Measurements from ENCODE around the gene TLL2. TPM values are rescaled to one million over a fixed set of nuclear protein-coding genes. Genes with fewer than 3 reads are reported as not detected.
A peak's percentile ranks its signal among the peaks of the same experiment; 100 is the strongest.

TLL2 gene
- total RNA-seq, 1 experiment from 2014 or later = 9.1 TPM

DNA sequence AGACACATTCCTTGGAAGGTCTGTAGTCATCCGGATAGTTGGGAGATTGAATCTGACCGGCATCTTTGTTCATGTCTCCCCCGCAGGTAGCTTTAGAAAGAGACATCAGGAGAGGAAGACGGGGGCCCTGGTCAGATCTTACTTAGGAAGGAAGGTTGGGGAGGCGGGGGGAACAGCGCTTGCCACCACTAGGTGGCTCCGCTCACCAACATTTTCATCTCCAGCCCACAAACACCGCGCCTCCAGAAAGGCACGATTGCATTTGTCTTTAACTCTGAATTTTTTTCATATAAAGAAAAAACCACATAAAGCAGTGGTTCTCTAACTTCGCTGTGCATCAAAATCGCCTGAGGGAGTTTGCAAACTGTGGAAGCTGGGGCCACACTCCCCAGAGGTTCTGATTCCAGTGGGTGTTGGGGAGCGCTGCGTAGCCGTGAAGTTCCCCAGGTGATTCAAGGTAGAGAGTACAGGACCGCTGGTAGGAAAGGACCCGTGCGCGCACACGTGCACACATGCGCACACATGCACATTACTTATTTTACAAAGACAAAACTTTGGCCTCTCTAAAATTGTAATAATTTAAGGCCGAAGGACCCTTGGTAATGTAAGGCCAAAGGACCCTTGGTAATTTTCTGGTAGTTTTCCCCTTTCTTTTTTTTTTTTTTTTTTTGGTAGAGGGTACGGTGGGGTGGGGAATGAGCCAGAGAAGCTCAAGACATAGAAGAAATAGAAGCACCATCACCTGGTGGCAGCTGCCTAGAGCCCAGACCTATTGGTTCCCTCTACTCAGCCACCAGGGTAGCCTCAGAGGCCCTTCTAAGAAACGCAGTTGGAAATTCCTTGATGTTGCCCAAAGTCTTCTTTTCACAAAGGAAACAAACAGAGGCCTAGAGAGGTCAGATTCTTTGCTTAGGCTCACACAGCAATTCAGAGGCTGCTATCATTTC lies 117.5 kb downstream of the TLL2 start:
- Mint-ChIP-seq H3K27me3 (ENCODE audit: low read depth) (no peaks in the 10 kb centered on the region), H3K36me3 (no peaks in the 10 kb centered on the region; the same call in 1 of the 2 replicates), H3K4me1 (peaks cover 24% of the 10 kb centered on the region), H3K9me3 (no peaks in the 10 kb centered on the region), H3K27ac (no peak overlapping the region), H3K4me3 (peak overlapping the region; percentile 62)
- ATAC-seq (peak; percentile 87), DNase-seq (ENCODE audit: low spot score) (peak; percentile 77)
- ChIA-PET POLR2A (no interaction called here), CTCF (interaction anchor here (0.5 to 4.5 kb wide), 33 partner anchors 9 to 625 kb away, joined by 3 to 169 read pairs (median 5); partner anchors contain the start of gene TLL2)
- TF ChIP-seq NR2C2 (CRISPR knock-in tag; IDR thresholded peaks at IDR 0.05) (no peak), JUN (CRISPR knock-in tag; IDR thresholded peaks at IDR 0.05) (no peak), CREB1 (CRISPR knock-in tag; IDR thresholded peaks at IDR 0.05) (no peak)
- TF ChIP-seq, protein P1, sequence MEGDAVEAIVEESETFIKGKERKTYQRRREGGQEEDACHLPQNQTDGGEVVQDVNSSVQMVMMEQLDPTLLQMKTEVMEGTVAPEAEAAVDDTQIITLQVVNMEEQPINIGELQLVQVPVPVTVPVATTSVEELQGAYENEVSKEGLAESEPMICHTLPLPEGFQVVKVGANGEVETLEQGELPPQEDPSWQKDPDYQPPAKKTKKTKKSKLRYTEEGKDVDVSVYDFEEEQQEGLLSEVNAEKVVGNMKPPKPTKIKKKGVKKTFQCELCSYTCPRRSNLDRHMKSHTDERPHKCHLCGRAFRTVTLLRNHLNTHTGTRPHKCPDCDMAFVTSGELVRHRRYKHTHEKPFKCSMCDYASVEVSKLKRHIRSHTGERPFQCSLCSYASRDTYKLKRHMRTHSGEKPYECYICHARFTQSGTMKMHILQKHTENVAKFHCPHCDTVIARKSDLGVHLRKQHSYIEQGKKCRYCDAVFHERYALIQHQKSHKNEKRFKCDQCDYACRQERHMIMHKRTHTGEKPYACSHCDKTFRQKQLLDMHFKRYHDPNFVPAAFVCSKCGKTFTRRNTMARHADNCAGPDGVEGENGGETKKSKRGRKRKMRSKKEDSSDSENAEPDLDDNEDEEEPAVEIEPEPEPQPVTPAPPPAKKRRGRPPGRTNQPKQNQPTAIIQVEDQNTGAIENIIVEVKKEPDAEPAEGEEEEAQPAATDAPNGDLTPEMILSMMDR (IDR thresholded peaks at IDR 0.05) = peak; percentile 82
- TF ChIP-seq, protein P2, sequence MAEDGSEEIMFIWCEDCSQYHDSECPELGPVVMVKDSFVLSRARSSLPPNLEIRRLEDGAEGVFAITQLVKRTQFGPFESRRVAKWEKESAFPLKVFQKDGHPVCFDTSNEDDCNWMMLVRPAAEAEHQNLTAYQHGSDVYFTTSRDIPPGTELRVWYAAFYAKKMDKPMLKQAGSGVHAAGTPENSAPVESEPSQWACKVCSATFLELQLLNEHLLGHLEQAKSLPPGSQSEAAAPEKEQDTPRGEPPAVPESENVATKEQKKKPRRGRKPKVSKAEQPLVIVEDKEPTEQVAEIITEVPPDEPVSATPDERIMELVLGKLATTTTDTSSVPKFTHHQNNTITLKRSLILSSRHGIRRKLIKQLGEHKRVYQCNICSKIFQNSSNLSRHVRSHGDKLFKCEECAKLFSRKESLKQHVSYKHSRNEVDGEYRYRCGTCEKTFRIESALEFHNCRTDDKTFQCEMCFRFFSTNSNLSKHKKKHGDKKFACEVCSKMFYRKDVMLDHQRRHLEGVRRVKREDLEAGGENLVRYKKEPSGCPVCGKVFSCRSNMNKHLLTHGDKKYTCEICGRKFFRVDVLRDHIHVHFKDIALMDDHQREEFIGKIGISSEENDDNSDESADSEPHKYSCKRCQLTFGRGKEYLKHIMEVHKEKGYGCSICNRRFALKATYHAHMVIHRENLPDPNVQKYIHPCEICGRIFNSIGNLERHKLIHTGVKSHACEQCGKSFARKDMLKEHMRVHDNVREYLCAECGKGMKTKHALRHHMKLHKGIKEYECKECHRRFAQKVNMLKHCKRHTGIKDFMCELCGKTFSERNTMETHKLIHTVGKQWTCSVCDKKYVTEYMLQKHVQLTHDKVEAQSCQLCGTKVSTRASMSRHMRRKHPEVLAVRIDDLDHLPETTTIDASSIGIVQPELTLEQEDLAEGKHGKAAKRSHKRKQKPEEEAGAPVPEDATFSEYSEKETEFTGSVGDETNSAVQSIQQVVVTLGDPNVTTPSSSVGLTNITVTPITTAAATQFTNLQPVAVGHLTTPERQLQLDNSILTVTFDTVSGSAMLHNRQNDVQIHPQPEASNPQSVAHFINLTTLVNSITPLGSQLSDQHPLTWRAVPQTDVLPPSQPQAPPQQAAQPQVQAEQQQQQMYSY (CRISPR knock-in tag; IDR thresholded peaks at IDR 0.05) = no peak
- TF ChIP-seq, protein P3, sequence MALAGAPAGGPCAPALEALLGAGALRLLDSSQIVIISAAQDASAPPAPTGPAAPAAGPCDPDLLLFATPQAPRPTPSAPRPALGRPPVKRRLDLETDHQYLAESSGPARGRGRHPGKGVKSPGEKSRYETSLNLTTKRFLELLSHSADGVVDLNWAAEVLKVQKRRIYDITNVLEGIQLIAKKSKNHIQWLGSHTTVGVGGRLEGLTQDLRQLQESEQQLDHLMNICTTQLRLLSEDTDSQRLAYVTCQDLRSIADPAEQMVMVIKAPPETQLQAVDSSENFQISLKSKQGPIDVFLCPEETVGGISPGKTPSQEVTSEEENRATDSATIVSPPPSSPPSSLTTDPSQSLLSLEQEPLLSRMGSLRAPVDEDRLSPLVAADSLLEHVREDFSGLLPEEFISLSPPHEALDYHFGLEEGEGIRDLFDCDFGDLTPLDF (CRISPR knock-in tag; IDR thresholded peaks at IDR 0.05) = no peak

DNA sequence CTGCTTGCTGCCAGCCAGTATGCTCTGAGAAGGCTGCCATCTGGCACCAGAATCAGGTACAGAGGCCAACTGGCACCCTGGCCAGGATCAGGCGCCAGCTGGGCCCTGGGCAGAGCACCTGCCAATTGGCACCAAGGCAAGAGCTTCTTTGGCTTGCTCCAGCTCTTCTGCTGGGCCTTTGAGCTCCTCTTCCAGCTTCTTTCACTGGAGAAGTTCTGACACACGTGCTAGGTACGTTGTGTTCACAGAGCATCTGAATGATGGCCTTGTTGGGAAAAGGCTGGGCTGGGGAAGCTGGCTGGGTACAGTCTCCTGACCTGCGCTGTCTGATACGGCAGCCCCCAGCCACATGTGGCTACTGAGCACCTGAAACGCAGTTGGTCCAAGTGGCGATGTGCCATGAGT lies 123.3 kb downstream of the TLL2 start:
- H3K27me3 Mint-ChIP-seq (ENCODE audit: low read depth) = no peaks in the 10 kb centered on the region
- no peak for DNase-seq (ENCODE audit: low spot score)
- ATAC-seq = no peak
- H3K36me3 Mint-ChIP-seq = no peaks in the 10 kb centered on the region; the same call in 1 of the 2 replicates
- H3K27ac Mint-ChIP-seq = no peak overlapping the region
- TF ChIP-seq, protein P4, sequence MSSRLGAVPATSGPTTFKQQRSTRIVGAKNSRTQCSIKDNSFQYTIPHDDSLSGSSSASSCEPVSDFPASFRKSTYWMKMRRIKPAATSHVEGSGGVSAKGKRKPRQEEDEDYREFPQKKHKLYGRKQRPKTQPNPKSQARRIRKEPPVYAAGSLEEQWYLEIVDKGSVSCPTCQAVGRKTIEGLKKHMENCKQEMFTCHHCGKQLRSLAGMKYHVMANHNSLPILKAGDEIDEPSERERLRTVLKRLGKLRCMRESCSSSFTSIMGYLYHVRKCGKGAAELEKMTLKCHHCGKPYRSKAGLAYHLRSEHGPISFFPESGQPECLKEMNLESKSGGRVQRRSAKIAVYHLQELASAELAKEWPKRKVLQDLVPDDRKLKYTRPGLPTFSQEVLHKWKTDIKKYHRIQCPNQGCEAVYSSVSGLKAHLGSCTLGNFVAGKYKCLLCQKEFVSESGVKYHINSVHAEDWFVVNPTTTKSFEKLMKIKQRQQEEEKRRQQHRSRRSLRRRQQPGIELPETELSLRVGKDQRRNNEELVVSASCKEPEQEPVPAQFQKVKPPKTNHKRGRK (CRISPR knock-in tag; IDR thresholded peaks at IDR 0.05; ENCODE audit: borderline replicate concordance) = no peak
- TF ChIP-seq JAZF1 (CRISPR knock-in tag; IDR thresholded peaks at IDR 0.05) = no peak
- TF ChIP-seq, protein P5, sequence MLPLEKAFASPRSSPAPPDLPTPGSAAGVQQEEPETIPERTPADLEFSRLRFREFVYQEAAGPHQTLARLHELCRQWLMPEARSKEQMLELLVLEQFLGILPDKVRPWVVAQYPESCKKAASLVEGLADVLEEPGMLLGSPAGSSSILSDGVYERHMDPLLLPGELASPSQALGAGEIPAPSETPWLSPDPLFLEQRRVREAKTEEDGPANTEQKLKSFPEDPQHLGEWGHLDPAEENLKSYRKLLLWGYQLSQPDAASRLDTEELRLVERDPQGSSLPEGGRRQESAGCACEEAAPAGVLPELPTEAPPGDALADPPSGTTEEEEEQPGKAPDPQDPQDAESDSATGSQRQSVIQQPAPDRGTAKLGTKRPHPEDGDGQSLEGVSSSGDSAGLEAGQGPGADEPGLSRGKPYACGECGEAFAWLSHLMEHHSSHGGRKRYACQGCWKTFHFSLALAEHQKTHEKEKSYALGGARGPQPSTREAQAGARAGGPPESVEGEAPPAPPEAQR (CRISPR knock-in tag; IDR thresholded peaks at IDR 0.05) = no peak
- TF ChIP-seq, protein P6, sequence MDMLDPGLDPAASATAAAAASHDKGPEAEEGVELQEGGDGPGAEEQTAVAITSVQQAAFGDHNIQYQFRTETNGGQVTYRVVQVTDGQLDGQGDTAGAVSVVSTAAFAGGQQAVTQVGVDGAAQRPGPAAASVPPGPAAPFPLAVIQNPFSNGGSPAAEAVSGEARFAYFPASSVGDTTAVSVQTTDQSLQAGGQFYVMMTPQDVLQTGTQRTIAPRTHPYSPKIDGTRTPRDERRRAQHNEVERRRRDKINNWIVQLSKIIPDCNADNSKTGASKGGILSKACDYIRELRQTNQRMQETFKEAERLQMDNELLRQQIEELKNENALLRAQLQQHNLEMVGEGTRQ (CRISPR knock-in tag; IDR thresholded peaks at IDR 0.05) = no peak
- no peak for TF ChIP-seq TCF7 (CRISPR knock-in tag; IDR thresholded peaks at IDR 0.05; ENCODE audit: low read depth)
- TF ChIP-seq ZNF416 (CRISPR knock-in tag; IDR thresholded peaks at IDR 0.05) = no peak
- no peak for TF ChIP-seq SOX15 (CRISPR knock-in tag; IDR thresholded peaks at IDR 0.05)
- TF ChIP-seq ATF1 (CRISPR knock-in tag; IDR thresholded peaks at IDR 0.05) = no peak
- TF ChIP-seq, protein P7, sequence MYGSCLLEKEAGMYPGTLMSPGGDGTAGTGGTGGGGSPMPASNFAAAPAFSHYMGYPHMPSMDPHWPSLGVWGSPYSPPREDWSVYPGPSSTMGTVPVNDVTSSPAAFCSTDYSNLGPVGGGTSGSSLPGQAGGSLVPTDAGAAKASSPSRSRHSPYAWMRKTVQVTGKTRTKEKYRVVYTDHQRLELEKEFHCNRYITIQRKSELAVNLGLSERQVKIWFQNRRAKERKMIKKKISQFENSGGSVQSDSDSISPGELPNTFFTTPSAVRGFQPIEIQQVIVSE (CRISPR knock-in tag; IDR thresholded peaks at IDR 0.05; ENCODE audit: borderline replicate concordance) = no peak
- TF ChIP-seq NFYB (CRISPR knock-in tag; conservative IDR thresholded peaks at IDR 0.05; ENCODE audit: low read depth) = no peak
- TF ChIP-seq RELA (CRISPR knock-in tag; IDR thresholded peaks at IDR 0.05; ENCODE audit: borderline replicate concordance) = no peak
- TF ChIP-seq, protein P8, sequence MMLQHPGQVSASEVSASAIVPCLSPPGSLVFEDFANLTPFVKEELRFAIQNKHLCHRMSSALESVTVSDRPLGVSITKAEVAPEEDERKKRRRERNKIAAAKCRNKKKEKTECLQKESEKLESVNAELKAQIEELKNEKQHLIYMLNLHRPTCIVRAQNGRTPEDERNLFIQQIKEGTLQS (CRISPR knock-in tag; conservative IDR thresholded peaks at IDR 0.05) = no peak
- no peak for TF ChIP-seq ZNF396 (CRISPR knock-in tag; IDR thresholded peaks at IDR 0.05; ENCODE audit: borderline replicate concordance)
- no peaks in the 10 kb centered on the region for H3K4me1 Mint-ChIP-seq
- POLR2A ChIA-PET = no interaction called here
- CTCF ChIA-PET = interaction anchor here (1.3 to 2.6 kb wide), 3 partner anchors 16 to 121 kb away, joined by 4 to 11 read pairs (median 6); no protein-coding TSS in a partner anchor
- no peaks in the 10 kb centered on the region for H3K9me3 Mint-ChIP-seq
- no peak overlapping the region for H3K4me3 Mint-ChIP-seq

All from WTC11 (cell line).